T-helper 17 cell (primary cell): ENCODE measurements around the gene BTBD9. TPM values are rescaled to one million over a fixed set of nuclear protein-coding genes. Genes with fewer than 3 reads are reported as not detected.
"Not testable (repeated sequence)": the region's sequence is repeated elsewhere in the genome, so short reads cannot be mapped to it uniquely, and the experiment has no call there.

Experiments used
- ATAC-seq: fragments of 150-1000 bp; cut with Tn5 transposase; 2 replicates; pipeline ENCODE4 v1.10.0; 2021; ENCODE audit warnings: mild to moderate bottlenecking, moderate library complexity
- DNase-seq, 3 donors: peaks; one replicate each; pipeline versions ENCODE4 v3.0.0 to v3.0.0-alpha.2; 2020 to 2021
- H3K9me3 ChIP-seq: one replicate; pipeline ENCODE4 v1.7.0; 2013; ENCODE audit warnings: low read length, mild to moderate bottlenecking; ENCODE audit not compliant: control insufficient read depth, poor library complexity, severe bottlenecking
- H3K27ac Mint-ChIP-seq: one replicate; pipeline ENCODE4 v1.8.0; 2022; ENCODE audit warnings: mild to moderate bottlenecking, moderate library complexity, mixed read lengths
- H3K27me3 Mint-ChIP-seq: one replicate; pipeline ENCODE4 v1.8.0; 2022; ENCODE audit warnings: mixed read lengths
- H3K36me3 Mint-ChIP-seq: one replicate; pipeline ENCODE4 v1.8.0; 2022; ENCODE audit warnings: low read depth, mixed read lengths
- H3K4me1 Mint-ChIP-seq: one replicate; pipeline ENCODE4 v1.8.0; 2022; ENCODE audit warnings: mild to moderate bottlenecking, mixed read lengths
- H3K4me3 Mint-ChIP-seq: one replicate; pipeline ENCODE4 v1.8.0; 2022; ENCODE audit warnings: mild to moderate bottlenecking, moderate library complexity, mixed read lengths
- total RNA-seq, 4 donors: library from RNA in 2 of 4; stranded (reverse) in 2 of 4; gene quantifications; one replicate each; pipeline ENCODE4 v1.2.3 and lab custom pipeline; 2022 to 2026

Gene BTBD9
- total RNA-seq, 2 donors from 2014 or later = 61.3 to 63.5 TPM

DNA sequence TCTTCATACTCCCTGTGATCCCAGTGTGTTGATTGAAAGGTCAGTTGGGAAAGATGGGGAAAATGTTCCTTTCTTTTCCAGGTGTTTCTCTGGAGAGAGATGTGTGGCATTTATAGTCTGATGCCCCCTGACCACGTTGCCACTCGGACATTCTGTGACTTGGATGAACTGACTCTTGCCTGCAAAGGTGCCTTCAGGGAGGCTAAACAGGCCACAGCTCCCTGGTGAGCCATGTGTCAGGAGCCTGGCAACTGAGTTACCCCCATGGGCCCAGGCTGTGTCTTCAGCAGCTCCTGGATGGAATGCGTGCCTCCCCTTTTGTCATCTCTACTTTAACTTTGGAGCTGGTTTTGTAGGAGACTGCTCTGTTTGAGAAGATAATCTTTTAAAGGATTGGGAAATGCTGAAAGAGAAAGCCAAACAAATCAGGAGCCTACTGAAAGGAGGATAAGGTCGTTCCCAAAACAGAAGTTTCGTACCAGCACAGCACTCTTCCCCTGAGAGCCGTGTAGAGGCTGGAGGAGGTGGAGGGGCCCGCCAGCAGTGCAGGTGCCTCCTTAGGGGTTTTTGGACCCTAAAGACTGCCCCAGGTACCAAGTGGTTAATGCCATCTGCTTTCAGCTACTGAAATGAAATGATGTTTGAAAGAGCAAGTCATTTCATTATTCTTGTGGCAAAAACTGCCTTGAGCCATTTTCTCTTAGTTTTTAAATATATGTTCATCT lies 497.4 kb downstream of the BTBD9 start:
- no peak for DNase-seq
- Mint-ChIP-seq H3K27ac (no peak overlapping the region), H3K27me3 (no peaks in the 10 kb centered on the region), H3K36me3 (peaks cover 2% of the 10 kb centered on the region), H3K4me3 (no peak overlapping the region), H3K4me1 (peaks cover 37% of the 10 kb centered on the region)
- ATAC-seq = no peak
- no peaks in the 10 kb centered on the region for H3K9me3 ChIP-seq

GRCh38 chr6:38141716-38142115 lies 498.0 kb downstream of the BTBD9 start:
- H3K4me1 Mint-ChIP-seq = peaks cover 35% of the 10 kb centered on the region
- H3K27ac Mint-ChIP-seq = peak overlapping the region; percentile 69
- peaks cover 2% of the 10 kb centered on the region for H3K36me3 Mint-ChIP-seq
- DNase-seq (no peak), ATAC-seq (no peak)
- H3K27me3 Mint-ChIP-seq = no peaks in the 10 kb centered on the region
- H3K9me3 ChIP-seq = no peaks in the 10 kb centered on the region
- no peak overlapping the region for H3K4me3 Mint-ChIP-seq

- Mint-ChIP-seq H3K36me3 (peaks cover 2% of the 10 kb centered on the region), H3K4me3 (no peak overlapping the region), H3K27me3 (no peaks in the 10 kb centered on the region), H3K4me1 (peaks cover 30% of the 10 kb centered on the region), H3K27ac (peak overlapping the region; percentile 69)
- DNase-seq = no peak
- no peaks in the 10 kb centered on the region for H3K9me3 ChIP-seq
- no peak for ATAC-seq
These were observed 498.6 kb downstream of the BTBD9 start for GRCh38 chr6:38141085-38141484.

GRCh38 chr6:38138374-38138773 lies 501.4 kb downstream of the BTBD9 start:
- no peak overlapping the region for H3K27ac Mint-ChIP-seq
- ATAC-seq (no peak), DNase-seq (no peak)
- no peaks in the 10 kb centered on the region for H3K27me3 Mint-ChIP-seq
- peaks cover 34% of the 10 kb centered on the region for H3K4me1 Mint-ChIP-seq
- peaks cover 5% of the 10 kb centered on the region for H3K36me3 Mint-ChIP-seq
- H3K4me3 Mint-ChIP-seq = no peak overlapping the region
- H3K9me3 ChIP-seq = no peaks in the 10 kb centered on the region

DNA sequence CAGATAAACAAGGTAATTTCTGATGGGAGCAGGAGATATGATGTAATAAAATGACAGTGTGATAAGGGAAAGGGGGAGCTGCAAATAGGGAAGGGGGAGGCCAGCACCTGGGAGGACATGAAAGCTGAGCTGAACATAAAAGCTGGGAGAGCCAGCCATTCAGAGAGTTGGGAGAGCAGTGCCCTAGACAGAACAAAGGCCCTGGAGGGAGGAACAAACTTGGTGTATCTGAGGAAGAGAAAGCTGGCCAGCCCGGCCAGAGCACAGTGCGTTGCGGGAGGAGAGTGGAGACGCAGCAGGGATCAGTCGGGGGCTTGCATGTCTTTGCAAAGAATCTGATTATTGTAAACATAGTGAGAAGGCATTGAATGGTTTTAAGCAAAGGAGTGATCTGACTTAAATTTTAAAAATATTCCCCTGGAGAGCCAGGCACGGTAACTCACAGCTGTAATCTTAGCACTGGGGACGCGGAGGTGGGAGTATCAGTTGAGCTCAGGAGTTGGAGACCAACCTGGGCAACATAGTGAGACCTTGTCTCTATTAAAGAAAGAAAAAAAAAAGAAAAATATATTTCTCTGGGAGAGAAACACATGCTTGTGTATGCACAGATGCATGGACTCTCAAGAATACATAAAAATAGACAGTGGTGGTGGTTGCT lies 502.0 kb downstream of the BTBD9 start:
- Mint-ChIP-seq H3K36me3 (peaks cover 5% of the 10 kb centered on the region), H3K27me3 (no peaks in the 10 kb centered on the region), H3K27ac (no peak overlapping the region), H3K4me3 (no peak overlapping the region), H3K4me1 (peaks cover 31% of the 10 kb centered on the region)
- DNase-seq = no peak
- ATAC-seq = no peak
- no peaks in the 10 kb centered on the region for H3K9me3 ChIP-seq

DNA sequence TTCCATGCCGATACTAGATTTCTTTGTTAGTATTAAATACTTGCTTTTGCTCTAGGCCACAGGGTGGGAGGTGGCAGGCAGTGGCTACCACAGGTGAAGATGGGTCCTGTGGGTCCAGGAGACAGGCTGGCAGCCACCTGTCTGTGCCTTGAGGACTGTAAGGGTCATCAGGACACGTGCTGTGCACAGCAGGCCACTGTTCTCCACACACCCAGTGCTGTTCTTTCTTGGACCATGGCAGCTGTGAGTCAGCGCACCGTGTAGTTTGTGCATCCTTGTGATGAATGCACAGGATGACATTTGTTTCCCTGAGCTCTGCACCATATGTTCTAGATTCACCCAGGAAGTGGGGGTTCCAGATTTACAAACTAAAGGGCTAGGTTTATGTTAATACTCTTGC lies 503.2 kb downstream of the BTBD9 start:
- Mint-ChIP-seq H3K4me1 (peaks cover 32% of the 10 kb centered on the region), H3K27ac (no peak overlapping the region), H3K4me3 (no peak overlapping the region), H3K27me3 (no peaks in the 10 kb centered on the region), H3K36me3 (peaks cover 5% of the 10 kb centered on the region)
- DNase-seq (no peak), ATAC-seq (no peak)
- H3K9me3 ChIP-seq = no peaks in the 10 kb centered on the region

DNA sequence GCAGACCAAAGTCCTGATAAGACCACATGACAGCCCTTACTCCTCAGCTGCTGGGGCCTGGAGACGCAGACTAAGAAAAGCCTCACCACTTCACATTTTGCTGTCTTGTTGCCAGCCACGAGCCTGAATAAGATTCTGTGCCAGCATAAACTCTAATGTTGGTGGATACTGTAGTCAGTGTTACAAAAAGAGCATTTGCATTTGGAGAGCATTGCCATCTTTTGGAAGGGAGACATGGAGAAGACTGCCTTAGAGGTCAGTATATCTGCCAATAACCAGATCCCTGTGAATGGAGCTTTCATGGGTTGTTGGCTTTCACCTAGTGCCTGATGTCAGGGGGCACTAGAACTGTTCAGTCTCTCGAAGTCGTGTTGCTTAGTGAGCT lies 505.0 kb downstream of the BTBD9 start:
- no peak for ATAC-seq
- H3K36me3 Mint-ChIP-seq = peaks cover 5% of the 10 kb centered on the region
- no peaks in the 10 kb centered on the region for H3K27me3 Mint-ChIP-seq
- DNase-seq = no peak
- H3K9me3 ChIP-seq = no peaks in the 10 kb centered on the region
- peaks cover 41% of the 10 kb centered on the region for H3K4me1 Mint-ChIP-seq
- no peak overlapping the region for H3K27ac Mint-ChIP-seq
- no peak overlapping the region for H3K4me3 Mint-ChIP-seq

DNA sequence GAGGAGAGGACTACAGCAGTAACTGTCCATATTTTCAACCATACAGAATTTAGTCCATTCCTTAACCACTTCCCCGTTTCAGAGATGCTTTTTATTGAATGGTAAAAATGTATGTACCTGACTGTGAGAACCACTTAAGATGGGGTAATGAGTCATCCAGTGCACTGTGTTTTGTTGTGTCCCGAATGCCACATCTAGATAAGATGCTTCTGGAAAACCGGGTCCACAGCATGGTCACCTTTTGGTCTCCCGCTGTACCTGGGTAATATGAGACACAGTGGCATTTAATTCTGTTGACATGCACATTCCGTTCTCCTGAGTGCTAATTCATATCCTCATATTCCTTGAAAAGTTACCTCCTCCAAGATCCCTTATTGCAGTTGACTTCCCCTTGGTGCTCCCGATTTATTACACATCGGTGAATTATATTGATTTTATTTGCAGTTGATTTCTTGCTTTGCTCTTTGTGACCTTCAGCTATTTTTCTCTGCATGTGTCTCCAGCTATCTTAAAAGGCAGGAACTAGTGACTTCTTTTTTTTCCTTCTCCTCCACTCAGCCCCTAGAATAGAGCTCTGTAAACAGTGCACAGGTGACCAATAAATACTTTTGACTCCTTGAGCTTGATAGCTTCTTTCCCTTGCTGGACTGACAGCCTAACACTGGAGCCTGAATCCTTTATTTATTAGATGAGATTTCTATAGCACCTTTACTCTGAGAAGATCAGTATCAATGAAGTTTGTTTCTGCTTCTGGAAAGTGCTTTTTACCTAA lies 505.6 kb downstream of the BTBD9 start:
- no peaks in the 10 kb centered on the region for H3K27me3 Mint-ChIP-seq
- H3K27ac Mint-ChIP-seq = no peak overlapping the region
- H3K4me3 Mint-ChIP-seq = no peak overlapping the region
- peaks cover 35% of the 10 kb centered on the region for H3K4me1 Mint-ChIP-seq
- ATAC-seq (no peak), DNase-seq (no peak)
- peaks cover 5% of the 10 kb centered on the region for H3K36me3 Mint-ChIP-seq
- no peaks in the 10 kb centered on the region for H3K9me3 ChIP-seq

- Mint-ChIP-seq H3K27me3 (no peaks in the 10 kb centered on the region), H3K27ac (no peak overlapping the region), H3K4me1 (peaks cover 35% of the 10 kb centered on the region), H3K36me3 (peaks cover 8% of the 10 kb centered on the region), H3K4me3 (no peak overlapping the region)
- DNase-seq (no peak), ATAC-seq (no peak)
- no peaks in the 10 kb centered on the region for H3K9me3 ChIP-seq
These were observed 508.2 kb downstream of the BTBD9 start for GRCh38 chr6:38131527-38131965.

- peaks cover 13% of the 10 kb centered on the region for H3K36me3 Mint-ChIP-seq
- H3K4me1 Mint-ChIP-seq = peaks cover 32% of the 10 kb centered on the region
- no peaks in the 10 kb centered on the region for H3K27me3 Mint-ChIP-seq
- no peak overlapping the region for H3K27ac Mint-ChIP-seq
- H3K4me3 Mint-ChIP-seq = no peak overlapping the region
- H3K9me3 ChIP-seq = no peaks in the 10 kb centered on the region
- DNase-seq (no peak), ATAC-seq (no peak)
These were observed 512.4 kb downstream of the BTBD9 start for GRCh38 chr6:38127284-38127683.

- H3K27me3 Mint-ChIP-seq = not testable (repeated sequence)
These were observed 515.4 kb downstream of the BTBD9 start for GRCh38 chr6:38124224-38124926.

DNA sequence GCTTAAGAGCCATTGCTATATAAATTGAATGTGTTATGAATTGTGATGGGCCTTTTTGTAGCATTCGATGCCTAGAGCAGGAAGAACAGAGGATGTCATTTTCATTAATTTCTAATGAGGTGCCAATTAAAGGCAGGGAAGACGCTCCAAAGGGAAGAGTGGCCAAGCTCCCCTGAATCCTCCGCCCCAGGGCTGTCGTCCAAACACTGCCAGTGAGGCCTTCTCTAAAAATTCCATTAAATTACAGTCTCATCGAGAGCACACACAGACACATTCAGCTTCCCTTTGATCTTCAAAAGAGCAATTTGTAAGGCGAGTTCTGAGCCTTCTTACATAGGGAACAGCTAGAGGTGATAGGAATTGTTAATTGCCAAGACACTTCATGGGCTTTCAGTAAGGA lies 520.2 kb downstream of the BTBD9 start:
- ATAC-seq (no peak), DNase-seq (no peak)
- Mint-ChIP-seq H3K36me3 (peaks cover 7% of the 10 kb centered on the region), H3K27me3 (no peaks in the 10 kb centered on the region), H3K4me3 (no peak overlapping the region), H3K27ac (no peak overlapping the region), H3K4me1 (peaks cover 6% of the 10 kb centered on the region)
- H3K9me3 ChIP-seq = no peaks in the 10 kb centered on the region

More at GRCh38 chr6:38124224-38124926, 515.4 kb downstream of the BTBD9 start:
- not testable (repeated sequence) for H3K27ac Mint-ChIP-seq, DNase-seq, ATAC-seq, H3K4me3 Mint-ChIP-seq, H3K9me3 ChIP-seq
- Mint-ChIP-seq H3K36me3 (peaks cover 13% of the 10 kb centered on the region), H3K4me1 (peaks cover 15% of the 10 kb centered on the region)

DNA sequence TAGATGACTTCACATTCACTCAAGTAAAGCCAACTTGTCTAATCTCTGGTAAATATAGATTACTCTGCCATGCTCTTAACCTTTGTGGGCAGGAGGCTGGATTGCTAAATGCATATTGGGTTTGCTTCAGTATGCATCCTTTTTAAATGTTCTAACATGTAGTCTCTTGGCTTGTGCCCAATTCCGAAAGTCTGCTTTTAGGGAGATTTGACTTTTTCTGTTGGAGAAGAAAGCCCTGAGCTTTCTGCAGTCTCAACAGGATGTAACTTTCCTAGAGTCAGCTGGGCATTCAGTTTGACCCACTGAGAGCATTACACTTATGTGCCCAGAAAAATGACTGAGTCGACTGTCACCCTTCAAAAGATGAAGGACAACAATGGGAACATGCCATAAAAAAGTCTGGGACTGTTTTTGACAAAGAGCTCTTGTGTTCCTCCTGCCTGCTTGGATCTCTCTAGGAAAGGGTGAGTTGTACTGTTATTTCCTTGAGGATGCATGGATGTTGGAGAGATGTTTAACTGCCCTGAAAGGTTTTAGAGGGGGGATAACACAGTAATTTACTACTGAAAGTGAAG lies 520.9 kb downstream of the BTBD9 start:
- H3K27ac Mint-ChIP-seq = no peak overlapping the region
- no peaks in the 10 kb centered on the region for H3K27me3 Mint-ChIP-seq
- peaks cover 7% of the 10 kb centered on the region for H3K36me3 Mint-ChIP-seq
- no peak for DNase-seq
- peaks cover 6% of the 10 kb centered on the region for H3K4me1 Mint-ChIP-seq
- H3K4me3 Mint-ChIP-seq = no peak overlapping the region
- ATAC-seq = no peak
- no peaks in the 10 kb centered on the region for H3K9me3 ChIP-seq
